Trophoblast cell (in vitro differentiated cells and primary cell): Measurements from ENCODE around the gene SPRED2.

Experiments used
- DNase-seq, 2 donors: peaks; one replicate each; pipeline ENCODE4 v3.0.0-alpha.2; 2016
- H2AFZ ChIP-seq: 2 replicates; pipeline ENCODE4 v1.6.1; 2013; ENCODE audit warnings: low read length, moderate library complexity, mild to moderate bottlenecking; ENCODE audit not compliant: insufficient read depth, poor library complexity
- H2AK5ac ChIP-seq: 2 replicates; pipeline ENCODE4 v1.6.1; 2013; ENCODE audit warnings: mild to moderate bottlenecking, low read length
- H2BK120ac ChIP-seq: 2 replicates; pipeline ENCODE4 v1.6.1; 2013; ENCODE audit warnings: low read length, mild to moderate bottlenecking, moderate library complexity; ENCODE audit not compliant: insufficient read depth, poor library complexity
- H2BK12ac ChIP-seq: 2 replicates; pipeline ENCODE4 v1.6.1; 2013; ENCODE audit warnings: mild to moderate bottlenecking, low read length, moderate library complexity
- H2BK5ac ChIP-seq: 2 replicates; pipeline ENCODE4 v1.6.1; 2013; ENCODE audit warnings: low read length, low read depth, moderate library complexity, mild to moderate bottlenecking; ENCODE audit not compliant: poor library complexity
- H3K14ac ChIP-seq: 2 replicates; pipeline ENCODE4 v1.6.1; 2013; ENCODE audit warnings: mild to moderate bottlenecking, low read length
- H3K18ac ChIP-seq: 2 replicates; pipeline ENCODE4 v1.6.1; 2013; ENCODE audit warnings: mild to moderate bottlenecking, low read length
- H3K23ac ChIP-seq: 2 replicates; pipeline ENCODE4 v1.6.1; 2013; ENCODE audit warnings: low read length
- H3K27ac ChIP-seq: 2 replicates; pipeline ENCODE4 v1.5.1; 2013; ENCODE audit warnings: low read depth, mild to moderate bottlenecking, inconsistent platforms, low read length, moderate library complexity
- H3K27me3 ChIP-seq: 2 replicates; pipeline ENCODE4 v1.6.1; 2013; ENCODE audit warnings: inconsistent platforms, mild to moderate bottlenecking, low read length, moderate library complexity; ENCODE audit not compliant: insufficient read depth
- H3K36me3 ChIP-seq, 2 experiments: 1 replicate in 1 of 2; 2 replicates in 1 of 2; pipeline ENCODE4 v1.6.1; 2013; ENCODE audit warnings: low read length in 2 of 2, mild to moderate bottlenecking in 2 of 2, moderate library complexity in 1 of 2; ENCODE audit not compliant: insufficient read depth in 2 of 2, control insufficient read depth in 1 of 2
- H3K4ac ChIP-seq: 2 replicates; pipeline ENCODE4 v1.6.1; 2013; ENCODE audit warnings: low read depth, mild to moderate bottlenecking, low read length, moderate library complexity
- H3K4me1 ChIP-seq, 2 experiments: 1 replicate in 1 of 2; 2 replicates in 1 of 2; pipeline ENCODE4 v1.6.1; 2013; ENCODE audit warnings: low read length in 2 of 2, mild to moderate bottlenecking in 2 of 2, moderate library complexity in 1 of 2; ENCODE audit not compliant: insufficient read depth in 2 of 2, control insufficient read depth in 1 of 2
- H3K4me2 ChIP-seq: 2 replicates; pipeline ENCODE4 v1.6.1; 2013; ENCODE audit warnings: inconsistent platforms, mild to moderate bottlenecking, low read length, moderate library complexity
- H3K4me3 ChIP-seq: 2 replicates; pipeline ENCODE4 v1.5.1; 2013; ENCODE audit warnings: mild to moderate bottlenecking, low read depth, low read length, inconsistent platforms
- H3K79me1 ChIP-seq: one replicate; pipeline ENCODE4 v1.6.1; 2013; ENCODE audit warnings: low read length
- H3K79me2 ChIP-seq: 2 replicates; pipeline ENCODE4 v1.6.1; 2013; ENCODE audit warnings: low read length, mild to moderate bottlenecking; ENCODE audit not compliant: control insufficient read depth, insufficient read depth, poor library complexity
- H3K9ac ChIP-seq: 2 replicates; pipeline ENCODE4 v1.6.1; 2013; ENCODE audit warnings: mild to moderate bottlenecking, low read length
- H3K9me3 ChIP-seq: 2 replicates; pipeline ENCODE4 v1.6.1; 2013; ENCODE audit warnings: low read depth, mild to moderate bottlenecking, control low read depth, inconsistent platforms, low read length; ENCODE audit not compliant: insufficient read depth
- H4K12ac ChIP-seq: 2 replicates; pipeline ENCODE4 v1.6.1; 2013; ENCODE audit warnings: low read depth, mild to moderate bottlenecking, low read length, moderate library complexity
- H4K8ac ChIP-seq: 2 replicates; pipeline ENCODE4 v1.6.1; 2013; ENCODE audit warnings: low read depth, mild to moderate bottlenecking, low read length, moderate library complexity
- H4K91ac ChIP-seq: one replicate; pipeline ENCODE4 v1.6.1; 2013; ENCODE audit warnings: low read depth, mild to moderate bottlenecking, low read length, moderate library complexity
- WGBS: extraction: QIAGEN DNeasy Blood & Tissue Kit; methylation state at CpG from one replicate; pipeline ENCODE4 v1.1.7; 2013; ENCODE audit warnings: missing lambda C conversion rate; ENCODE audit not compliant: insufficient read length, insufficient coverage; ENCODE audit errors: extremely low coverage; 5-methylcytosine and 5-hydroxymethylcytosine counted together

The SPRED2 gene

GRCh38 chr2:65407240-65407639 lies 25.2 kb downstream of the SPRED2 start:
- no peak overlapping the region for H3K9ac ChIP-seq
- H3K18ac ChIP-seq: no peak overlapping the region
- no peak overlapping the region for H2BK5ac ChIP-seq
- H2AFZ ChIP-seq: no peak overlapping the region
- no peak overlapping the region for H4K12ac ChIP-seq
- no peak for DNase-seq
- H4K91ac ChIP-seq: no peak overlapping the region
- no peak overlapping the region for H4K8ac ChIP-seq
- H3K9me3 ChIP-seq: no peaks in the 10 kb centered on the region
- no peaks in the 10 kb centered on the region for H3K79me1 ChIP-seq
- H3K27ac ChIP-seq: no peak overlapping the region
- no peak overlapping the region for H3K4me3 ChIP-seq
- peaks cover 2% of the 10 kb centered on the region for H3K79me2 ChIP-seq
- H3K14ac ChIP-seq: no peak overlapping the region
- peaks cover 7 to 11% of the 10 kb centered on the region in 2 experiments for H3K4me1 ChIP-seq
- H2BK120ac ChIP-seq: no peak overlapping the region
- no CpG with 5 or more reads among the region's 2 CpGs for WGBS
- H3K4ac ChIP-seq: no peak overlapping the region
- H3K4me2 ChIP-seq: no peak overlapping the region
- no peaks in the 10 kb centered on the region for H3K27me3 ChIP-seq
- no peak overlapping the region for H2BK12ac ChIP-seq
- no peaks in the 10 kb centered on the region for H3K36me3 ChIP-seq
- no peak overlapping the region for H3K23ac ChIP-seq
- H2AK5ac ChIP-seq: no peak overlapping the region

DNA sequence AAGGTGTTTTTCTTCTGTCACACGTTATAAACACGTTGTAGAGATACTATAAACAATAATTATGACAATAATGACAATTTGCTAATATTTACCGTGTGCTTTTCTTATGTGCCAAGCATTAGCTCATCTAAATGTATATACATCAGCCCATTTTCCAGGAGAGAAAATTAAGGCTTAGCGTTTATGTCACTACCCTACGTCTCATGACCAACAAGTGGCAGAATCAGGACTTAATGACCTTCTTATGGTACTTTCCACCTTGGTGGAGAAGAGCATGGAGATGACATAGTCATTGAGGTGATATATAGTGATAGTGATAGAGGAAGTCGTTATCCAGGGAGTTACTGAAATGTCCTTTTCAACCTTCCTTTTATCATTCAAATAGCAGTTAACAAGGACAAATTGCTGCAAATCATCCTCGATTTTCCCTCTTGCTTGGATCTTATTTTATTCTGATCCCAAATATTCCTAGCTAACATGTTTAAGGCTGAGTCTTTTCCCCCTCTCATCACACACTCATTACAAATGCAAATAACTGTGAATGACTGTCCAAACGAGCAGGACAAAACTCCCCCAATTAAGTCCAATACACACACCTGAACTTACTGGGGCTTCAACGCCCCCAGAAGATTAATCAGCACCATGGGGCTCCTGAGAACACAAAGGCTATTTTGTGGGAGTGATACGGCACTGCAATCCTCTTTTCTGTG lies 27.3 kb downstream of the SPRED2 start:
- Histone ChIP-seq H4K12ac (no peak overlapping the region), H2AK5ac (no peak overlapping the region), H3K14ac (no peak overlapping the region), H3K4me3 (no peak overlapping the region), H2AFZ (no peak overlapping the region), H4K8ac (no peak overlapping the region), H3K23ac (no peak overlapping the region), H3K79me1 (no peaks in the 10 kb centered on the region), H2BK120ac (no peak overlapping the region), H2BK12ac (no peak overlapping the region), H3K36me3 (no peaks in the 10 kb centered on the region), H3K79me2 (peaks cover 2% of the 10 kb centered on the region), H4K91ac (no peak overlapping the region), H3K18ac (no peak overlapping the region), H3K27me3 (no peaks in the 10 kb centered on the region), H3K27ac (no peak overlapping the region), H3K9ac (no peak overlapping the region), H3K4me1 (peaks cover 7 to 11% of the 10 kb centered on the region in 2 experiments), H3K9me3 (no peaks in the 10 kb centered on the region), H3K4ac (no peak overlapping the region), H2BK5ac (no peak overlapping the region), H3K4me2 (no peak overlapping the region)
- no peak for DNase-seq
- WGBS: no CpG with 5 or more reads among the region's 10 CpGs

DNA sequence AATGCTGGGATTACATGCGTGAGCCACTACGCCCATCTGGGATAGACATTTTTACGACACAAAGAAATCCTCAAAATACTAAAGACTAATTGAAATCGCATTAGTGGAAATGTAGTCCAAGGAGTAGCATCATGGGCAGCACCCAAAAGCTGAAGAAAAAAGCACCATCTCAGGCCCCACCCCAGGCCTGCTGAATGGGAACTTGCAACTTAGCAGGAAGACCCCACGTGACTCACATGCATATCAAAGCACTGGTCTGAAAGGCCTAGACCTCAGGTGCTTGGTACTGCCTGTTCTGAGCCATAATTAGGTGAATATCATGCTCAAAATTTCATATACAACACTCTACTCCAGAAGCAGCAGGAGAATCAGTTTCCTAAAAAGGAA lies 28.9 kb downstream of the SPRED2 start:
- Histone ChIP-seq H3K9me3 (no peaks in the 10 kb centered on the region), H4K91ac (no peak overlapping the region), H2AK5ac (no peak overlapping the region), H3K27me3 (no peaks in the 10 kb centered on the region), H2AFZ (no peak overlapping the region), H2BK5ac (no peak overlapping the region), H2BK12ac (no peak overlapping the region), H2BK120ac (no peak overlapping the region), H3K14ac (no peak overlapping the region), H3K9ac (no peak overlapping the region), H3K4me3 (no peak overlapping the region), H3K79me1 (no peaks in the 10 kb centered on the region), H3K79me2 (peaks cover 2% of the 10 kb centered on the region), H3K4me2 (no peak overlapping the region), H3K23ac (no peak overlapping the region), H3K36me3 (no peaks in the 10 kb centered on the region), H3K4ac (no peak overlapping the region), H3K18ac (no peak overlapping the region), H4K8ac (no peak overlapping the region), H4K12ac (no peak overlapping the region), H3K27ac (no peak overlapping the region), H3K4me1 (peaks cover 7 to 11% of the 10 kb centered on the region in 2 experiments)
- no peak for DNase-seq
- no CpG with 5 or more reads among the region's 5 CpGs for WGBS

GRCh38 chr2:65402780-65403528 lies 29.4 kb downstream of the SPRED2 start:
- no peak overlapping the region for H3K18ac ChIP-seq

More at GRCh38 chr2:65402780-65403528, 29.4 kb downstream of the SPRED2 start:
- Histone ChIP-seq H3K79me1 (no peaks in the 10 kb centered on the region), H4K8ac (no peak overlapping the region), H3K27me3 (no peaks in the 10 kb centered on the region), H3K4ac (no peak overlapping the region), H3K9ac (no peak overlapping the region), H3K23ac (no peak overlapping the region), H4K91ac (no peak overlapping the region), H3K14ac (no peak overlapping the region), H3K4me2 (no peak overlapping the region), H3K9me3 (no peaks in the 10 kb centered on the region), H3K27ac (no peak overlapping the region), H2AK5ac (no peak overlapping the region), H2BK5ac (no peak overlapping the region), H4K12ac (no peak overlapping the region), H3K4me3 (no peak overlapping the region), H2BK120ac (no peak overlapping the region), H3K79me2 (peaks cover 2% of the 10 kb centered on the region), H2AFZ (no peak overlapping the region), H3K4me1 (peaks cover 6 to 11% of the 10 kb centered on the region in 2 experiments), H2BK12ac (no peak overlapping the region), H3K36me3 (no peaks in the 10 kb centered on the region)
- no peak for DNase-seq
- WGBS: no CpG with 5 or more reads among the region's 8 CpGs
